ENCODE data around the gene PEX10.

- TF ChIP-seq CTCF (IDR thresholded peaks at IDR 0.05; ENCODE audit: poor library complexity) (no peak), EZH2 (IDR thresholded peaks at IDR 0.05; ENCODE audit: borderline replicate concordance) (no peak), EZH2phosphoT487 (IDR thresholded peaks at IDR 0.05; ENCODE audit: low read depth, severe bottlenecking, unreplicated experiment) (no peak)
Measured at GRCh38 chr1:2416403-2416802, 4.0 kb upstream of the PEX10 start.

Data from hepatocyte (in vitro differentiated cells).